ENCODE results near the gene EIF3D.
A peak's percentile ranks its signal among the peaks of the same experiment; 100 is the strongest.

Gene EIF3D

GRCh38 chr22:36467946-36468345, 61.0 kb downstream of the EIF3D start:
- TF ChIP-seq, protein P1, sequence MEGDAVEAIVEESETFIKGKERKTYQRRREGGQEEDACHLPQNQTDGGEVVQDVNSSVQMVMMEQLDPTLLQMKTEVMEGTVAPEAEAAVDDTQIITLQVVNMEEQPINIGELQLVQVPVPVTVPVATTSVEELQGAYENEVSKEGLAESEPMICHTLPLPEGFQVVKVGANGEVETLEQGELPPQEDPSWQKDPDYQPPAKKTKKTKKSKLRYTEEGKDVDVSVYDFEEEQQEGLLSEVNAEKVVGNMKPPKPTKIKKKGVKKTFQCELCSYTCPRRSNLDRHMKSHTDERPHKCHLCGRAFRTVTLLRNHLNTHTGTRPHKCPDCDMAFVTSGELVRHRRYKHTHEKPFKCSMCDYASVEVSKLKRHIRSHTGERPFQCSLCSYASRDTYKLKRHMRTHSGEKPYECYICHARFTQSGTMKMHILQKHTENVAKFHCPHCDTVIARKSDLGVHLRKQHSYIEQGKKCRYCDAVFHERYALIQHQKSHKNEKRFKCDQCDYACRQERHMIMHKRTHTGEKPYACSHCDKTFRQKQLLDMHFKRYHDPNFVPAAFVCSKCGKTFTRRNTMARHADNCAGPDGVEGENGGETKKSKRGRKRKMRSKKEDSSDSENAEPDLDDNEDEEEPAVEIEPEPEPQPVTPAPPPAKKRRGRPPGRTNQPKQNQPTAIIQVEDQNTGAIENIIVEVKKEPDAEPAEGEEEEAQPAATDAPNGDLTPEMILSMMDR (IDR thresholded peaks at IDR 0.05; ENCODE audit: insufficient read depth, low read depth, low read length, missing control alignments): no peak
- peak; percentile 91 for DNase-seq (ENCODE audit: low read depth)
- no peak overlapping the region for H3K4me3 ChIP-seq (ENCODE audit: low read length)

GRCh38 chr22:36467042-36467810, 61.7 kb downstream of the EIF3D start:
- H3K4me3 ChIP-seq (ENCODE audit: low read length): no peak overlapping the region
- peak; percentile 42 for DNase-seq (ENCODE audit: low read depth)

DNA sequence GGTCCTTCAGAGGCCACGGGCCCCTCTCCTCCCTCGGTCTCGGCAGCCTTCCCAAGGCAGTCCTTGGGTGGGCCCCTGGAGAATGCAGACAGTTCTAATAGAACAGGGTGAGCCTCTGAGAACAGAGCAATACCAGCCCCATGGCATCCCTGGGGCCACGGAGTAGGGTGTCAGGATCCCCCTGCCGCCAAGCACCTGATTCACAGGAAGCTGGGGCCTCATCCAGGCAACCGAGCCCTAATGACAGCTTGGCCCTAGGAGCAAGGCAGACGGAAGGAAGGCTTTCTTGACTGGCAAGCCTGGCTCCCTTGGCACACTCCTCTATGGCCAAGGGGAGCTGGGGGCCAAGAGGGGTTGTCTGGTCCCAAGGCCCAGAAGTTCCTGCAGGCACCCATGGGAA, 62.7 kb downstream of the EIF3D start:
- H3K4me3 ChIP-seq (ENCODE audit: low read length): no peak overlapping the region
- TF ChIP-seq, protein P1 (IDR thresholded peaks at IDR 0.05; ENCODE audit: insufficient read depth, low read depth, low read length, missing control alignments): no peak
- no peak for DNase-seq (ENCODE audit: low read depth)

More at GRCh38 chr22:36467042-36467810, 61.7 kb downstream of the EIF3D start:
- TF ChIP-seq, protein P1 (IDR thresholded peaks at IDR 0.05; ENCODE audit: insufficient read depth, low read depth, low read length, missing control alignments): no peak

- DNase-seq (ENCODE audit: low read depth): peak; percentile 94
- TF ChIP-seq, protein P1 (IDR thresholded peaks at IDR 0.05; ENCODE audit: insufficient read depth, low read depth, low read length, missing control alignments): no peak
- no peak overlapping the region for H3K4me3 ChIP-seq (ENCODE audit: low read length)
These were observed 63.5 kb downstream of the EIF3D start for GRCh38 chr22:36465232-36466021.

DNA sequence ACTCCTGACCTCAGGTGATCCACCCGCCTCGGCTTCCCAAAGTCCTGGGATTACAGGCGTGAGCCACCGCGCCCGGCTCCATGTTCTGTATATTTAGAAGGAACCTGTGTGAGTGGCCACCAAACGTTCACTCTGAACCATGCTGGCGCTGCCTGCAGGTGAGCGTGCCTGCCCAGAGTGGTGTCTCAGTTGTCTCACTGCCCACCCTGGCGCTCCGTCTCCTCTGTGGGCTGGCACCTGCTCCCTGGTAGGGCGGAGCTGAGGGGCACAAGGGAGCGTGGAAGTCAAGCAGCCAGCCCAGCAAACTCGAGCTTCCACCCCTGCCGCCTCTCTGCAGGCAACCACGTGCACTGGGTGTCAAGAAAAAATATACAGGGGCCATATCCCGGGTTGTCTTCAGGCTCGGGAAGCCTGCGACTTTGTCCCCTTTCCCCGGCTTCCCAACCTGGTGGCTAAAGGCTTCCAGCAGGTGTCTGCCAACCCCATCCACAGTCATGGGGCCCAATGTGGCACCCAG, 64.2 kb downstream of the EIF3D start:
- TF ChIP-seq, protein P1 (IDR thresholded peaks at IDR 0.05; ENCODE audit: insufficient read depth, low read depth, low read length, missing control alignments): no peak
- DNase-seq (ENCODE audit: low read depth): no peak

DNA sequence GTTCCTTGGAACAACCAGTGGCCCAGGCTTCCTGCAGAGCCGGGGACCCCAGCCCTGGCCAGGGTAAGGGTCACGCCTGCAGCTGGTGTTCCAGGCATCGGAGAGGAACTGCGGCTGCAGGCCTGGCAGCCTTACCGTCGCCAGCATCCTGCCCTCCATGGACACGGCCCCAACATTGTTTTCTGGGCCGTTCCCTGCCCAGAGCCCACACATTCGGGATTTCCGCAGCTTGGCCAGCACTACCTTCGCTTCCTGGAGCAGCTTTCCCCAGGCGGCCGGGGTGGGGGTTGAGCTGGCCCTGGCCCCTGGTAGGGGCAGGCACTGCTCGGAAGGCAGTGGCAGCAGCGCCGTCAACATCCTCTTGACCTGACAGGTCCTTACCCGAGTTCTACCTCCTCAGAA, 65.2 kb downstream of the EIF3D start:
- TF ChIP-seq, protein P1 (IDR thresholded peaks at IDR 0.05; ENCODE audit: insufficient read depth, low read depth, low read length, missing control alignments): no peak
- H3K4me3 ChIP-seq (ENCODE audit: low read length): no peak overlapping the region

More for the DNA sequence above, 64.2 kb downstream of the EIF3D start:
- no peak overlapping the region for H3K4me3 ChIP-seq (ENCODE audit: low read length)

More for the DNA sequence above, 65.2 kb downstream of the EIF3D start:
- no peak for DNase-seq (ENCODE audit: low read depth)
